NCI-H748 (cell line): ENCODE measurements around the gene ILKAP.
A peak's percentile ranks its signal among the peaks of the same experiment; 100 is the strongest.

Experiments
- DNase-seq: peaks from one replicate; lab custom pipeline; 2025; ENCODE audit not compliant: unreplicated experiment; lab: John Stamatoyannopoulos, UW

Gene ILKAP

GRCh38 chr2:238152771-238153688 is 50.5 kb downstream of the ILKAP start:
- no peak for DNase-seq

- DNase-seq, result no peak
Measured at GRCh38 chr2:238151628-238152235, 51.8 kb downstream of the ILKAP start.

- DNase-seq, result no peak
Measured at GRCh38 chr2:238151205-238151604, 52.3 kb downstream of the ILKAP start.

- DNase-seq, result no peak
Measured at GRCh38 chr2:238150686-238151085, 52.8 kb downstream of the ILKAP start.

- no peak for DNase-seq
Measured at GRCh38 chr2:238149841-238150572, 53.5 kb downstream of the ILKAP start.

- DNase-seq, result no peak
Measured at GRCh38 chr2:238148981-238149380, 54.5 kb downstream of the ILKAP start.

GRCh38 chr2:238146884-238147544 is 56.5 kb downstream of the ILKAP start:
- no peak for DNase-seq

- DNase-seq, result no peak
Measured at GRCh38 chr2:238145851-238146250, 57.6 kb downstream of the ILKAP start.

- no peak for DNase-seq
Measured at GRCh38 chr2:238145046-238145445, 58.4 kb downstream of the ILKAP start.

- DNase-seq, result no peak
Measured at GRCh38 chr2:238144262-238144661, 59.2 kb downstream of the ILKAP start.

GRCh38 chr2:238143239-238143951 is 60.1 kb downstream of the ILKAP start:
- no peak for DNase-seq

GRCh38 chr2:238142382-238143205 is 60.9 kb downstream of the ILKAP start:
- no peak for DNase-seq

- peak; percentile 38 for DNase-seq
Measured at GRCh38 chr2:238141541-238142318, 61.8 kb downstream of the ILKAP start.

- DNase-seq, result no peak
Measured at GRCh38 chr2:238140721-238141540, 62.6 kb downstream of the ILKAP start.

GRCh38 chr2:238140040-238140439 is 63.5 kb downstream of the ILKAP start:
- DNase-seq, result no peak

GRCh38 chr2:238139196-238140039 is 64.1 kb downstream of the ILKAP start:
- no peak for DNase-seq
